Measurements from ENCODE around the gene HIBADH. TPM values are rescaled to one million over a fixed set of nuclear protein-coding genes. Genes with fewer than 3 reads are reported as not detected.
"Not testable (repeated sequence)": the region's sequence is repeated elsewhere in the genome, so short reads cannot be mapped to it uniquely, and the experiment has no call there.

HIBADH gene
- total RNA-seq, 2 experiments from 2014 or later = 13.1 to 13.3 TPM

- no peaks in the 10 kb centered on the region for H3K36me3 Mint-ChIP-seq (ENCODE audit: low read depth)
- H3K4me3 Mint-ChIP-seq = no peak overlapping the region
- H3K27ac Mint-ChIP-seq = no peak overlapping the region
- no peak for DNase-seq
- H3K9me3 Mint-ChIP-seq = no peaks in the 10 kb centered on the region
- CTCF ChIA-PET = no interaction called here
- H3K27me3 Mint-ChIP-seq = no peaks in the 10 kb centered on the region
- POLR2A ChIA-PET = no interaction called here
- H3K4me1 Mint-ChIP-seq = no peaks in the 10 kb centered on the region
Observed at GRCh38 chr7:27514861-27515260, 147.8 kb downstream of the HIBADH start.

GRCh38 chr7:27513885-27514284 is 148.8 kb downstream of the HIBADH start:
- H3K9me3 Mint-ChIP-seq = no peaks in the 10 kb centered on the region
- H3K4me3 Mint-ChIP-seq = no peak overlapping the region
- CTCF ChIA-PET = no interaction called here
- H3K36me3 Mint-ChIP-seq (ENCODE audit: low read depth) = no peaks in the 10 kb centered on the region
- no peaks in the 10 kb centered on the region for H3K4me1 Mint-ChIP-seq
- no peak overlapping the region for H3K27ac Mint-ChIP-seq
- no peak for DNase-seq
- no peaks in the 10 kb centered on the region for H3K27me3 Mint-ChIP-seq
- POLR2A ChIA-PET = no interaction called here

GRCh38 chr7:27511370-27511769 is 151.3 kb downstream of the HIBADH start:
- DNase-seq; H3K4me3 Mint-ChIP-seq; H3K36me3 Mint-ChIP-seq (ENCODE audit: low read depth); H3K9me3 Mint-ChIP-seq; H3K4me1 Mint-ChIP-seq; CTCF ChIA-PET; POLR2A ChIA-PET; H3K27ac Mint-ChIP-seq; H3K27me3 Mint-ChIP-seq: not testable (repeated sequence)

- no peak overlapping the region for H3K27ac Mint-ChIP-seq
- no peaks in the 10 kb centered on the region for H3K27me3 Mint-ChIP-seq
- POLR2A ChIA-PET = no interaction called here
- CTCF ChIA-PET = no interaction called here
- no peak for DNase-seq
- H3K4me1 Mint-ChIP-seq = no peaks in the 10 kb centered on the region
- no peak overlapping the region for H3K4me3 Mint-ChIP-seq
- no peaks in the 10 kb centered on the region for H3K9me3 Mint-ChIP-seq
- no peaks in the 10 kb centered on the region for H3K36me3 Mint-ChIP-seq (ENCODE audit: low read depth)
Observed at GRCh38 chr7:27510541-27510940, 152.1 kb downstream of the HIBADH start.

- CTCF ChIA-PET; H3K4me1 Mint-ChIP-seq; POLR2A ChIA-PET; H3K27me3 Mint-ChIP-seq; H3K9me3 Mint-ChIP-seq; H3K36me3 Mint-ChIP-seq (ENCODE audit: low read depth); DNase-seq; H3K27ac Mint-ChIP-seq; H3K4me3 Mint-ChIP-seq: not testable (repeated sequence)
Observed at GRCh38 chr7:27501879-27502278, 160.8 kb downstream of the HIBADH start.

GRCh38 chr7:27501001-27501400 is 161.7 kb downstream of the HIBADH start:
- no peaks in the 10 kb centered on the region for H3K36me3 Mint-ChIP-seq (ENCODE audit: low read depth)
- no peak overlapping the region for H3K4me3 Mint-ChIP-seq
- H3K9me3 Mint-ChIP-seq = no peaks in the 10 kb centered on the region
- no peaks in the 10 kb centered on the region for H3K27me3 Mint-ChIP-seq
- no peak overlapping the region for H3K27ac Mint-ChIP-seq
- DNase-seq = no peak
- no peaks in the 10 kb centered on the region for H3K4me1 Mint-ChIP-seq
- ChIA-PET CTCF (no interaction called here), POLR2A (no interaction called here)

GRCh38 chr7:27492224-27492623 is 170.5 kb downstream of the HIBADH start:
- H3K4me1 Mint-ChIP-seq = no peaks in the 10 kb centered on the region
- DNase-seq = no peak
- CTCF ChIA-PET = no interaction called here

GRCh38 chr7:27491534-27491933 is 171.1 kb downstream of the HIBADH start:
- Mint-ChIP-seq H3K4me1 (no peaks in the 10 kb centered on the region), H3K27me3 (peaks cover 10% of the 10 kb centered on the region), H3K27ac (no peak overlapping the region), H3K36me3 (ENCODE audit: low read depth) (no peaks in the 10 kb centered on the region), H3K9me3 (no peaks in the 10 kb centered on the region), H3K4me3 (no peak overlapping the region)
- ChIA-PET CTCF (no interaction called here), POLR2A (no interaction called here)
- DNase-seq = no peak

More at GRCh38 chr7:27492224-27492623, 170.5 kb downstream of the HIBADH start:
- H3K27ac Mint-ChIP-seq = no peak overlapping the region
- H3K27me3 Mint-ChIP-seq = peaks cover 10% of the 10 kb centered on the region
- no peaks in the 10 kb centered on the region for H3K9me3 Mint-ChIP-seq
- no peaks in the 10 kb centered on the region for H3K36me3 Mint-ChIP-seq (ENCODE audit: low read depth)
- POLR2A ChIA-PET = no interaction called here
- H3K4me3 Mint-ChIP-seq = no peak overlapping the region

GRCh38 chr7:27487509-27487908 is 175.2 kb downstream of the HIBADH start:
- Mint-ChIP-seq H3K9me3 (no peaks in the 10 kb centered on the region), H3K27me3 (peaks cover 10% of the 10 kb centered on the region), H3K4me1 (no peaks in the 10 kb centered on the region), H3K27ac (no peak overlapping the region), H3K4me3 (no peak overlapping the region), H3K36me3 (ENCODE audit: low read depth) (no peaks in the 10 kb centered on the region)
- no peak for DNase-seq
- ChIA-PET CTCF (no interaction called here), POLR2A (no interaction called here)

GRCh38 chr7:27484451-27484850 is 178.2 kb downstream of the HIBADH start:
- no peak for DNase-seq
- no peaks in the 10 kb centered on the region for H3K9me3 Mint-ChIP-seq
- H3K4me3 Mint-ChIP-seq = no peak overlapping the region
- no peaks in the 10 kb centered on the region for H3K36me3 Mint-ChIP-seq (ENCODE audit: low read depth)
- H3K27me3 Mint-ChIP-seq = peaks cover 4% of the 10 kb centered on the region
- H3K27ac Mint-ChIP-seq = no peak overlapping the region
- ChIA-PET POLR2A (no interaction called here), CTCF (no interaction called here)
- H3K4me1 Mint-ChIP-seq = no peaks in the 10 kb centered on the region

- Mint-ChIP-seq H3K27ac (no peak overlapping the region), H3K36me3 (ENCODE audit: low read depth) (no peaks in the 10 kb centered on the region), H3K27me3 (no peaks in the 10 kb centered on the region), H3K4me3 (no peak overlapping the region), H3K4me1 (no peaks in the 10 kb centered on the region), H3K9me3 (no peaks in the 10 kb centered on the region)
- DNase-seq = no peak
- ChIA-PET POLR2A (no interaction called here), CTCF (no interaction called here)
Observed at GRCh38 chr7:27482219-27482618, 180.5 kb downstream of the HIBADH start.

- Mint-ChIP-seq H3K27me3 (no peaks in the 10 kb centered on the region), H3K4me1 (no peaks in the 10 kb centered on the region), H3K36me3 (ENCODE audit: low read depth) (no peaks in the 10 kb centered on the region), H3K27ac (no peak overlapping the region), H3K9me3 (no peaks in the 10 kb centered on the region), H3K4me3 (no peak overlapping the region)
- ChIA-PET CTCF (no interaction called here), POLR2A (no interaction called here)
- no peak for DNase-seq
Observed at GRCh38 chr7:27478556-27478955, 184.1 kb downstream of the HIBADH start.

- ChIA-PET POLR2A (no interaction called here), CTCF (no interaction called here)
- no peaks in the 10 kb centered on the region for H3K27me3 Mint-ChIP-seq
- no peak overlapping the region for H3K27ac Mint-ChIP-seq
- no peaks in the 10 kb centered on the region for H3K4me1 Mint-ChIP-seq
- DNase-seq = no peak
- H3K36me3 Mint-ChIP-seq (ENCODE audit: low read depth) = no peaks in the 10 kb centered on the region
- H3K4me3 Mint-ChIP-seq = no peak overlapping the region
- H3K9me3 Mint-ChIP-seq = no peaks in the 10 kb centered on the region
Observed at GRCh38 chr7:27478084-27478483, 184.6 kb downstream of the HIBADH start.

- ChIA-PET CTCF (no interaction called here), POLR2A (no interaction called here)
- H3K4me1 Mint-ChIP-seq = no peaks in the 10 kb centered on the region
- no peak for DNase-seq
- H3K4me3 Mint-ChIP-seq = no peak overlapping the region
- H3K36me3 Mint-ChIP-seq (ENCODE audit: low read depth) = no peaks in the 10 kb centered on the region
- H3K9me3 Mint-ChIP-seq = no peaks in the 10 kb centered on the region
- no peak overlapping the region for H3K27ac Mint-ChIP-seq
- H3K27me3 Mint-ChIP-seq = no peaks in the 10 kb centered on the region
Observed at GRCh38 chr7:27476493-27476892, 186.2 kb downstream of the HIBADH start.
